Activated CD8-positive, alpha-beta memory T cell treated with anti-CD3 and anti-CD28 coated beads for 36 hours (primary cell): Measurements from ENCODE around the gene RPL32. TPM values are rescaled to one million over a fixed set of nuclear protein-coding genes. Genes with fewer than 3 reads are reported as not detected.
"Not testable (repeated sequence)": the region's sequence is repeated elsewhere in the genome, so short reads cannot be mapped to it uniquely, and the experiment has no call there.

Source experiments
- CTCF ChIA-PET: fragments of 350-600 bp; sonication (Branson Sonifier 250); formaldehyde crosslinking; loops from one replicate; lab custom pipeline; 2021; ENCODE audit warnings: antibody characterized with exemption; lab: Charles Lee
- POLR2A ChIA-PET: fragments of 350-600 bp; sonication (Branson Sonifier 250); formaldehyde crosslinking; loops from one replicate; lab custom pipeline; 2021; ENCODE audit warnings: antibody characterized with exemption; lab: Charles Lee
- total RNA-seq, 2 experiments: library from RNA; stranded (reverse); gene quantifications; one replicate each; pipeline ENCODE4 v1.2.3, GENCODE V29; 2021

Gene RPL32
- total RNA-seq, 2 experiments from 2014 or later: 2,580 to 2,744 TPM

DNA sequence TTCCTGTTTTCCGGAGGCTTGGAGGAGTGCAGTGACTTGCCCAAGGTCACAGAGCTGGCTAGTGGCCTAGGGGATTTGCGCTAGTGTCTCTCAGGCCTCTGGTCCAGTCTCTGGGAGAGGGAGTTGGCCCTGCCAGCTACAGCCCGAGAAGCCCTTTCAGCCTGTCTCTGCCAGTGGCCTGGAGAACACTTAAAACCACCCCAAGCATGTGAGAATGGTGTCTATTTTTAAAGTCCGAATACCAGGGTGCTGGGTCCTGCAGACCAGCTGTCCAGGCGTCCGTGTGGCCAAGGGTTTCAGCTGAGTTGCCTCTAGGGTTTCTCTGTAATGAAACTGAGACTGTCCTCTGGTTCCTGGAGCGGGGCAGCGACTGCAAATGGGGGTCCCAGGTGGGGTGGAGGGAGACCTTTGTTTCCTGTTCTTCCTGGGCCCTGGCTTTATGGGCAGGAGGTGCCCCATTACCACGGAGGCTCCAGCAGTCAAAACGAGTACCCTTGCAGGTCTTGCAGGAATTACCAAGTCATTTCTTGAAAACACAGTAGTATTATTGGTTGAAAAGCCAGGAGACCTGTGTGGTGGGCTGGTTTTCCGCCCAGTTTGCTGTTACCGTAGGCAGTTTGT, 42.7 kb downstream of the RPL32 start:
- ChIA-PET CTCF (no interaction called here), POLR2A (interaction anchor here (0.5 kb wide), 1 partner anchor 81 kb away, joined by 4 read pairs; no protein-coding TSS in a partner anchor)

- POLR2A ChIA-PET: interaction anchor here (0.5 kb wide), 1 partner anchor 80 kb away, joined by 4 read pairs; no protein-coding TSS in a partner anchor
These were observed 43.3 kb downstream of the RPL32 start for GRCh38 chr3:12797892-12798558.

DNA sequence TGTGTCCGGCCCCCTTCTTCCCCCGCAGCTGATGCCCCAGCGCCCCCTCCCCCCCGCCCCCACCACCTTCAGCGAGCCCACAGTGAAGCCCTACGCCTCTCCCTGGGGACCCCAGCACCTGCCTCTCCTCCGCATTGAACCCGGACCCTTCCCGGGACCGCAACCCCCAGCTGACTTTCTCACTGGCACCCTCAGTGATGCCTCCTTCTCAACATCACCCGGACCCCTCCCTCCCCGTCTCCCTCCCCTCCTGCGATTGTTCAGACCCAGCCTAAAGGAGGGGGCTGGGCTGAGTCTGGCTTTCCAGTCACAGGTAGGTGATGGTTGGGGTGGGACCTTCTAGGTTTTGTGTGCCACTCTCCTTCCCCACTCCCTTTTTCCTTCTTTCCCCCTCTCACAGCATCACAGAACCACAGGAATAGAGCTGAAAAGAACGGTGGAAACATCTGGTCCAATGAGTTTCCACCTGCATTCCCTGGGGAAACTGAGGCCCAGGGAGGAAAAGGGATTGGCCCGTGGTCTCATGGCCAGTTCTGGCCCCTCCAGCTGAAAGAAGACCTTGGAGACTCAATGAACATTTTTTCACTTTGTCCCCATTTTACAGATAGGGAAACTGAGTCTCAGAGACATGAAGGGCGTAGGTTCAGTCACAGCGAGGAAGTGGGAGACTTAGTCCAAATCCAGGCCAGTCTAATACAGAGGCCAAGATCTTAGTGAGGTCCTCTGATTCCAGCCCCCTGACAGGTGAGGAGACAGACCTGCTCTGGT, 44.1 kb downstream of the RPL32 start:
- ChIA-PET CTCF (interaction anchor here (2.0 kb wide), 1 partner anchor 10 kb away, joined by 13 read pairs; no protein-coding TSS in a partner anchor), POLR2A (no interaction called here)

More at GRCh38 chr3:12797892-12798558, 43.3 kb downstream of the RPL32 start:
- CTCF ChIA-PET: no interaction called here

DNA sequence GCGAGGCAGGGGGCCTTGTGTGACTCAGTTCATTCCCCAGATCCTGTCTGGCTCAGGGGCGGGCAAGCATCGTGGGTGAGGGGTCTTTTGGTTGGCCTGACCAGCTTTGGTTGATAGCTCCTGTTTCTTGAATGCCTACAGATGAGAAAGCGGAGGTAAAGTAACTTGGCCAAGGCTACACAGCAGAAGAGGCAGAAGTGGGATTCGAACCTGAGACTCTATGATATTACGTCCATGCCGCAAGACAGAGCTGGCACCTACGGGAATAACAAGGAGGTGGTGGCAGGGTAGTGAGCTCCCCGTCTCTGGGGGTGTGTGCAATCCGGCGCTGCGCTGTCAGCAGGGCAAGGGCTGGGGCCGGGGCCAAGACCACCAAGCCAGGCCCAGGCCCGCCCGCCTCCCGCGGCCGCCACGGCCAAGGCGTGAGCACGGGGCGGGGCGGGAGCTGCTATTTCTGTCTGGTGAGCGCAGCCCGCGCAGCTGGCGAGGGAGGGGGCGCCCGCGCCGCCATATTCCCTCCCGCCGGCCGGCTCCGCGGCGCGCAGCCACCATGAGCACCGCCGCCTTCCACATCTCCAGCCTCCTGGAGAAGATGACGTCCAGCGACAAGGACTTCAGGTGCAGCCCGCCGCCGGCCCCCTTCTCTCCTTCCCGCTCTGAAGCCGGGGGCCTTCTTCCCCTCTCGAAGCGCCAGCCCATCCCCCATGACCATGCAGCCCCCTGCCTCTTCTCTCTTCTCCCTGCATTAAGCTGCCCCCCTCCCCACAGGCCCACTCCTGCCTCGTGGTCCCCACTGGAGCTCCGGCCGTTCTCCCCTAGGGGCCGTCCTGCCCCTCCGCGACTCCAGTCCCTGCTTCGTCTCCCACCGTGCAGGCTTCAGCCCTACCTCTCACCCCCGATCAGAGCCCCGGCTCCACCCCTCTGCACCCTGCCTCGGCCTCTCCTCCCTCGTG, 44.9 kb downstream of the RPL32 start, which contains the start of gene CAND2:
Gene CAND2, plus strand, starts transcription at position 510 of the 953 bp plus-strand sequence. Its CDS starts 41 bp downstream, at position 551.
- ChIA-PET POLR2A (interaction anchor here (0.6 kb wide), 1 partner anchor 328 kb away, joined by 3 read pairs; no protein-coding TSS in a partner anchor), CTCF (interaction anchor here (1.2 to 2.0 kb wide), 2 partner anchors 9 to 13 kb away, joined by 9 to 13 read pairs; no protein-coding TSS in a partner anchor)

DNA sequence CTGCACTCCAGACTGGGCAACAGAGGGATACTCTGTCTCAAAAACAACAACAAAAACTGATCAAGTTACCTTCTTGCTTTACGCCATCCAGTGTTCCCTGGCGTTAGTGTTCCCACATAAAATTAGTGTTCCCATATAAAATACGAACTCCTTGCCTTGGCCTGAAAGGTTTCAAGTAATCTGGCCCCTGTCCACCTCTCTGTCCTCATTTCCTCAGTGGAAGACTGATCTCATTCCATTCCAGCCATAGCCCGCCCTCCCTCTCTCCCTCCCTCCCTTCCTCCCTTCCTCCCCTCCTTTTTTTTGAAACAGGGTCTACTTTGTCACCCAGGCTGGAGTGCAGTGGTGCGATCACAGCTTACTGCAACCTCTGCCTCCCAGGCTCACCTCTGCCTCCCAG, 47.7 kb downstream of the RPL32 start:
- POLR2A ChIA-PET: no interaction called here
- CTCF ChIA-PET: no interaction called here

- POLR2A ChIA-PET: no interaction called here
- CTCF ChIA-PET: interaction anchor here (1.3 kb wide), 1 partner anchor 38 kb away, joined by 3 read pairs; no protein-coding TSS in a partner anchor
These were observed 49.9 kb downstream of the RPL32 start for GRCh38 chr3:12791430-12791829.

GRCh38 chr3:12787967-12788690, 53.2 kb downstream of the RPL32 start:
- CTCF ChIA-PET: interaction anchor here (0.8 to 2.8 kb wide), 5 partner anchors 8 to 103 kb away, joined by 3 to 19 read pairs (median 12); partner anchors contain the start of genes CAND2 and RPL32
- POLR2A ChIA-PET: not testable (repeated sequence)

GRCh38 chr3:12787346-12787745, 54.0 kb downstream of the RPL32 start:
- CTCF ChIA-PET: interaction anchor here (0.6 to 2.8 kb wide), 11 partner anchors 9 to 178 kb away, joined by 3 to 19 read pairs (median 4); partner anchors contain the start of genes CAND2 and RPL32
- POLR2A ChIA-PET: not testable (repeated sequence)

GRCh38 chr3:12785096-12785495, 56.3 kb downstream of the RPL32 start:
- ChIA-PET CTCF (no interaction called here), POLR2A (no interaction called here)

Other genes with a start within 250 kb of the RPL32 start
- gene RAF1, start 177.4 kb downstream of the RPL32 start, total RNA-seq: 10 to 100 TPM; 79.8 to 80.9 TPM
- gene TMEM40, start 82.3 kb downstream of the RPL32 start, total RNA-seq: not detected
- gene CAND2, start 44.9 kb downstream of the RPL32 start, total RNA-seq: 1 to 10 TPM; 1.0 to 2.6 TPM
- 10 to 100 TPM; 19.0 to 21.4 TPM for gene IQSEC1, start 231.9 kb upstream of the RPL32 start, total RNA-seq